ACC112 (cell line): ENCODE measurements around the gene ACAT1.
A peak's percentile ranks its signal among the peaks of the same experiment; 100 is the strongest.
"Not testable (repeated sequence)": the region's sequence is repeated elsewhere in the genome, so short reads cannot be mapped to it uniquely, and the experiment has no call there.

Experiments
- H2AFZ ChIP-seq: fragments of 200-600 bp; sonication (generic); one replicate; pipeline ENCODE4 v1.6.0; 2017; ENCODE audit warnings: antibody characterized with exemption, low read length; ENCODE audit not compliant: unreplicated experiment
- H3K27ac ChIP-seq: fragments of 200-600 bp; sonication (generic); 2 replicates; pipeline ENCODE4 v1.5.1; 2014; ENCODE audit warnings: low read depth, mild to moderate bottlenecking, antibody characterized with exemption, low read length, moderate library complexity
- H3K27me3 ChIP-seq: fragments of 200-600 bp; sonication (generic); 2 replicates; pipeline ENCODE4 v1.6.1; 2014; ENCODE audit warnings: mild to moderate bottlenecking, antibody characterized with exemption, low read length, moderate library complexity, mixed read lengths; ENCODE audit not compliant: insufficient read depth
- H3K36me3 ChIP-seq: fragments of 200-600 bp; sonication (generic); 2 replicates; pipeline ENCODE4 v1.6.1; 2016; ENCODE audit warnings: mild to moderate bottlenecking, antibody characterized with exemption, low read length, moderate library complexity, mixed read lengths; ENCODE audit not compliant: insufficient read depth
- H3K4me1 ChIP-seq: fragments of 200-600 bp; sonication (generic); one replicate; pipeline ENCODE4 v1.6.1; 2016; ENCODE audit warnings: low read length, mixed read lengths; ENCODE audit not compliant: insufficient read depth, unreplicated experiment, control insufficient read depth
- H3K4me3 ChIP-seq: fragments of 200-600 bp; sonication (generic); 2 replicates; pipeline ENCODE4 v1.5.1; 2014; ENCODE audit warnings: mild to moderate bottlenecking, low read depth, low read length
- H3K79me2 ChIP-seq: fragments of 200-600 bp; sonication (generic); one replicate; pipeline ENCODE4 v1.6.0; 2016; ENCODE audit warnings: low read length; ENCODE audit not compliant: control insufficient read depth, unreplicated experiment, insufficient read depth

ACAT1 gene

DNA sequence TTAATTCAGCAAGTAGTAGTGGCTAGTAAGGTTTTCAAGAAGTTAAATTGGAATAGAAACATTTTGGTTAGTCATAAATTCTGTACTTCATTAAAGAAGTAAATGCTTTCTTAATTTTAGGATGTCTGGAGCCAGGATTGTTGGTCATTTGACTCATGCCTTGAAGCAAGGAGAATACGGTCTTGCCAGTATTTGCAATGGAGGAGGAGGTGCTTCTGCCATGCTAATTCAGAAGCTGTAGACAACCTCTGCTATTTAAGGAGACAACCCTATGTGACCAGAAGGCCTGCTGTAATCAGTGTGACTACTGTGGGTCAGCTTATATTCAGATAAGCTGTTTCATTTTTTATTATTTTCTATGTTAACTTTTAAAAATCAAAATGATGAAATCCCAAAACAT is 25.8 kb downstream of the ACAT1 start:
- Histone ChIP-seq H2AFZ (no peak overlapping the region), H3K4me1 (no peaks in the 10 kb centered on the region), H3K79me2 (no peaks in the 10 kb centered on the region), H3K27me3 (no peaks in the 10 kb centered on the region), H3K27ac (no peak overlapping the region), H3K4me3 (no peak overlapping the region), H3K36me3 (peaks cover 47% of the 10 kb centered on the region)

DNA sequence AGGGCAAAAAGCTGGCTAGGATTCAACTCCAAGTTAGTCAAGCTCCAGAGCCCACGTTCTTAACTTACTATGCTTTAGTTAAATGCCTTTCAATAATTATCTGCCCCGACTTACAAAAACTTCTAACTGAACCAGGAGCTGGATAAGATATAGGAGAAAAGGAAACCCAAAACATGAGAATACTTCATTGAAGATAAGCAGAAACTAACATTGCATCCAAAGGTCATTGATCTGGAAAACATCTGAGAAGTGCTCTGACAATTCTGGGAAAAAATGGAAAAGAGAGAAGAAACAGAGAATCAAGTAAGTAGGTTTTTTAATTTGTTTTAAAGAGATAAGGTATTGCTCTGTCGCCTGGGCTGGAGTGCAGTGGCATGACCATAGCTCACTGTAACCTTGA is 27.2 kb downstream of the ACAT1 start:
- H3K36me3 ChIP-seq = peaks cover 38% of the 10 kb centered on the region
- no peaks in the 10 kb centered on the region for H3K27me3 ChIP-seq

DNA sequence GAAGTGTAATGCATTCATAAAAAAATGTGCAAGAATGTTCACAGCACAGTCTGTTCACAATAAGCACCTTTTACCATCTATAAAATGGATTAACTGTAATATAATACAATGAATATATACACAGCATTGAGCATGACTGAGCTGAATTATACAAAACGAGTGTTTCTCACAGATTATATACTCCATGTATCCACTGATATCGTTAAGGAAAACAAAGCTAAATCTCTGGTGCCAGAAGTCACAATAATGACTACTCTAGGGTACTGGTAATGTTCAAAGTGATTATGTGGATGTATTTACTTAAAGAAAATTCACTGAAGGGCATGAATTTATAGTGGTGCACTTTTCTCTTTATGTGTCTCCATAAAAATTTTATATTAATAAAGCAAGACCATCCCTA is 33.2 kb downstream of the ACAT1 start:
- Histone ChIP-seq H3K27me3 (no peaks in the 10 kb centered on the region), H3K36me3 (peaks cover 19% of the 10 kb centered on the region; the same call in 1 of the 2 replicates), H3K4me3 (no peak overlapping the region), H3K79me2 (no peaks in the 10 kb centered on the region), H2AFZ (no peak overlapping the region), H3K27ac (no peak overlapping the region), H3K4me1 (no peaks in the 10 kb centered on the region)

More for the DNA sequence above, 27.2 kb downstream of the ACAT1 start:
- H3K27ac ChIP-seq = no peak overlapping the region
- H3K4me1 ChIP-seq = no peaks in the 10 kb centered on the region
- H3K4me3 ChIP-seq = no peak overlapping the region
- H3K79me2 ChIP-seq = no peaks in the 10 kb centered on the region
- H2AFZ ChIP-seq = no peak overlapping the region

DNA sequence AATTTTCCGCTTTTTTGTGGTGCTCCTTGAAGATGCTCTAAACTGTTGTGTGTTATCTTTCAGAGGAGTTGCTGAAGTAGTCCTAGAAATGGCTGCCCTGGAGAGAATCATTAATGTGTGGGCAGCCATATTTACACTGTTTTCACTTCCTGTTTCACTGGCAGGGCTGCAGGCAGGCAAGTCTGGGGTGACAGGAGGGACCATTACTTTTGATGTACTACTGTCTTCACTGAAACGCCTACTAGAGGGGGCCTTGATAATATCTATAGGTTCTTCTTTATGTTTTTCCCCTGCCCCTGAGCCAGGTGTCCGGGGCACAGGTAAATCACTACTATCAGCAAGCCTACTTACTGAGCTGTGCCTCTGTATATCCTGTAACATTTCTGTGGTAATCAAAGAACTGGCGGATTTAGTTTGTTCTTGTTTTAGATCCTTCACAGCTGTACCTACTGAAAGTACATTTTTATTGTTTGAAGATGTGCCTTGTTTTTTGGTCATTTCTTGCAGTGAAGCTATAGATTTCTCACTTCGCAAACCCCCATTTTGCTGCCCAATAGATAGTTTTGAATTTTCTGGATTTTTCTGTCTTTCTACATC is 39.7 kb downstream of the ACAT1 start:
- H3K36me3 ChIP-seq = peaks cover 31% of the 10 kb centered on the region
- H3K27ac ChIP-seq = no peak overlapping the region
- no peaks in the 10 kb centered on the region for H3K4me1 ChIP-seq
- no peak overlapping the region for H3K4me3 ChIP-seq
- no peaks in the 10 kb centered on the region for H3K79me2 ChIP-seq
- no peak overlapping the region for H2AFZ ChIP-seq
- no peaks in the 10 kb centered on the region for H3K27me3 ChIP-seq

DNA sequence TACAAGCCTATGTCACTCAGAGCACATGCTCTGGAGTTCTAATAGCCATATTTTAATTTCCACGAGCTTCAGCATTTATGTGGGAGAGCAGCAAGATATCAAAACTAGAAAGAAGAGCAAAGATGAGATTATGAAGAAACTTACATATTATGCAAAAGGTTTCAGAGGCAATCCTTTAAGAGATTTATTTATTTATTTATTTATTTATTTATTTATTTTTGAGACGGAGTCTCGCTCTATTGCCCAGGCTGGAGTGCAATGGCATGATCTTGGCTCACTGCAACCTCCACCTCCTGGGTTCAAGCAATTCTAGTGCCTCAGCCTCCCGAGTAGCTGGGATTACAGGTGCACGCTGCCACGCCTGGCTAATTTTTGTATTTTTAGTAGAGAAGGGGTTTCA is 41.5 kb downstream of the ACAT1 start:
- H3K36me3 ChIP-seq = peaks cover 37% of the 10 kb centered on the region
- not testable (repeated sequence) for H3K4me1 ChIP-seq, H3K79me2 ChIP-seq, H3K27me3 ChIP-seq, H2AFZ ChIP-seq, H3K4me3 ChIP-seq, H3K27ac ChIP-seq

DNA sequence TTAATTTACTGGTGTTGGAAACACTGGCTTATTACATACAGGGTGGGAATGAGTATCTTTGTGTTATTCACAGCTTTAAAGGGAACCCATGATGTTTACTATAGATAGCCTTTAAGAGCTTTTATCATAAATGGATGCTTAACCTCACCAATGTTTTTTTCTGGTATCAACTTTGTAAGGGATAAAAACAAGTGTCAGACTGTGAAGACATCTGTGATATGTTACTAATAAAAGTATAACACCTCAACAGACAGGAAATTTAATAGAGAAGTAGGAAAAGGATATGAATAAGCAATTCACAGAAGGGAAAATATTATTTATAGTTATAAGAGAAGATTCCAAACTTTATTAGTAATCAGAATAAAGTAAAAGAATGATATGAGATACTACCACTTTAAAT is 46.3 kb downstream of the ACAT1 start:
- H3K27ac ChIP-seq = no peak overlapping the region
- H3K36me3 ChIP-seq = peaks cover 31% of the 10 kb centered on the region
- no peaks in the 10 kb centered on the region for H3K79me2 ChIP-seq
- H2AFZ ChIP-seq = no peak overlapping the region
- H3K4me1 ChIP-seq = no peaks in the 10 kb centered on the region
- H3K4me3 ChIP-seq = no peak overlapping the region
- H3K27me3 ChIP-seq = no peaks in the 10 kb centered on the region

DNA sequence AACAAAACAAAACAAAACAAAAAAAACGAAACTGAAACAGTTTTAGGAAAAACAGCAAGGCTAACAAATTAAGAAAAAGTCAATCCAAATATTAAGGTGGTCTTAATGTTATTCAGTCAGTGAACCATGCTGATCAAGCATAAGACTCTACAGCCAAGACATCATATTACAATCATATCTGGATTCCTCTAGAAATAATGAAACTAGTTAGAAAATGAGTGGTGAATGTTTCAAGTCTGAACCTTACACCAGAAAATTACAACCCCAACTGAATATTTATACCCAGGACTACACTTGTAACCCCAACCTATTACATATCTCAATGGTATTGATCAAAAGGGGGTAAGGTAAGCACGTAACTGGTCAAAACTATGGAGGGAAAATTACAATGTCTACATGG is 48.8 kb downstream of the ACAT1 start:
- Histone ChIP-seq H2AFZ (no peak overlapping the region), H3K79me2 (no peaks in the 10 kb centered on the region), H3K27ac (no peak overlapping the region), H3K27me3 (no peaks in the 10 kb centered on the region), H3K4me3 (peak overlapping the region; percentile 69), H3K4me1 (no peaks in the 10 kb centered on the region), H3K36me3 (peaks cover 31% of the 10 kb centered on the region)

DNA sequence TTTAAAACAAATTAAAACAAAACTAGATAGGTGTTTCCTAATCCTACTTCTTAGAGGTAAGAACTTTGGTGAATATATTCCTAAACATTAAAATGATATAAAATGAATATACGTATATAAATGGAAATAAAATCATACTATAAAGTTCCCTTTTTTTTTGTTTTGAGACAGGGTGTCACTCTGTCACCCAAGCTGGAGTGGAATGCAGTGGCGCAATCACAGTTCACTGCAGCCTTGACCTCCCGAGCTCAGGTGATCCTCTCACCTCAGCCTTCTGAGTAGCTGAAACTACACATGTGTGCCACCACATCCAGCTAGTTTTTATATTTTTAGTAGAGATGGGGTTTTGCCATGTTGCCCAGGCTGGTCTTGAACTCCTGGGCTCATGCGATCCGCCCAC is 56.2 kb downstream of the ACAT1 start:
- Histone ChIP-seq H3K27ac (no peak overlapping the region), H2AFZ (no peak overlapping the region), H3K4me1 (no peaks in the 10 kb centered on the region), H3K27me3 (no peaks in the 10 kb centered on the region), H3K36me3 (peaks cover 23% of the 10 kb centered on the region), H3K79me2 (no peaks in the 10 kb centered on the region), H3K4me3 (no peak overlapping the region)

DNA sequence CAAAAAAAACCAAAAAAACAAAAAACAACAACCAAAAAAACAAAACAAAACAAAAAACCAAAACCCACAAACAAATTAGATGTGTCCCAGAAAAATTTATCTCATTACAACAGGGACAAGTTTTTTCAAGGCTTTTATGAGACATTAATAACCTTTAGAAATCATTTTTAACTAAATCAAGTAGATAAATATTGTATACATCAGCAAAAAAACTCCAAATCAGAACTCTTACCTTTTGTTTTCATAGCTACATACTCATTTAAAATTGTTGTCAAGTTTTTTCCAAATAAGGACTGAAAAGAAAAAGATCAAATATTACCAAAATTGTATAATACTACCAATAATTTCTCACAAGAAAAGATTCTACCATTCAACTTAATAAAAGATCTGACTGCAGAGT is 72.4 kb downstream of the ACAT1 start:
- no peak overlapping the region for H3K4me3 ChIP-seq
- H3K79me2 ChIP-seq = peaks cover 10% of the 10 kb centered on the region
- no peaks in the 10 kb centered on the region for H3K4me1 ChIP-seq
- H2AFZ ChIP-seq = no peak overlapping the region
- H3K27ac ChIP-seq = no peak overlapping the region
- no peaks in the 10 kb centered on the region for H3K27me3 ChIP-seq
- H3K36me3 ChIP-seq = peaks cover 24% of the 10 kb centered on the region; the same call in 1 of the 2 replicates

DNA sequence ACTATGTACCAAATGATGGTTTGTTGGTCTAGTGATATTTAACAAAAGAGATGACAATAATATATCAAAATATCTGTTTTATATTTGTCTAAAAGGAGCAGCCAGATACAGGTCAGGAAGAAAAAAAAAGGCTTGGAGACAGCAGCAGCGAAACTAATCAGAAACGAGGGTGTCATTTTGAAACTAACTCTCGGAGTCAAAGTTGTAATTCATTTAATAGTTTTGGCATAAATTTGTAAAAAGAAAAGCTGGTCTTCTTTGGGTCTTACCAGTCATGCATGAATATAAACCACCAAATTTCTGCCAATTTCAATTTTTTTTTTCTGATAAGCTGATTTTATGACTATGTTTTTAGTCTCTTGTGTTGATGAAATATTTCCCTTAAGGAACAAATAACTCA is 75.5 kb downstream of the ACAT1 start:
- Histone ChIP-seq H3K27me3 (no peaks in the 10 kb centered on the region), H3K79me2 (peaks cover 23% of the 10 kb centered on the region), H3K4me1 (peaks cover 16% of the 10 kb centered on the region), H3K27ac (no peak overlapping the region), H3K4me3 (no peak overlapping the region), H3K36me3 (peaks cover 18% of the 10 kb centered on the region; the same call in 1 of the 2 replicates), H2AFZ (no peak overlapping the region)
